ENCODE measurements around the gene TSNAXIP1. TPM values are rescaled to one million over a fixed set of nuclear protein-coding genes. Genes with fewer than 3 reads are reported as not detected.

The TSNAXIP1 gene
- total RNA-seq, 6 donors from 2014 or later: 0.66 to 13.1 (median 4.4) TPM

- H3K27me3 ChIP-seq: no peaks in the 10 kb centered on the region
- WGBS, 2 donors: 20 to 22% methylated on average over 10 to 11 of the region's 11 CpGs
- TF ChIP-seq CTCF (IDR thresholded peaks at IDR 0.05) (peak in 1 of 6 experiments; percentile 2), EP300 (IDR thresholded peaks at IDR 0.05) (no peak)
- no peak for ATAC-seq (ENCODE audit: low FRiP score in 2 of 2)
- H3K36me3 ChIP-seq: no peaks in the 10 kb centered on the region
- H3K4me3 ChIP-seq: peak overlapping the region; percentile 76 to 90 (median 78)
- no peak for DNase-seq
- peak overlapping the region; percentile 98 to 100 (median 99) for H3K27ac ChIP-seq
- H3K4me1 ChIP-seq: peaks cover 42 to 55% (median 46%) of the 10 kb centered on the region in 4 donors
- H3K9me3 ChIP-seq: no peaks in the 10 kb centered on the region
Measured at GRCh38 chr16:67843343-67843765, 36.7 kb downstream of the TSNAXIP1 start.

- H3K27ac ChIP-seq: peak overlapping the region in 2 of 4 donors; percentile 98 to 100
- no peaks in the 10 kb centered on the region for H3K36me3 ChIP-seq
- DNase-seq (no peak), ATAC-seq (ENCODE audit: low FRiP score in 2 of 2) (no peak)
- H3K9me3 ChIP-seq: no peaks in the 10 kb centered on the region
- peak overlapping the region in 1 of 4 donors; percentile 7 for H3K4me3 ChIP-seq
- no peaks in the 10 kb centered on the region for H3K27me3 ChIP-seq
- TF ChIP-seq EP300 (IDR thresholded peaks at IDR 0.05) (no peak), POLR2AphosphoS5 (IDR thresholded peaks at IDR 0.05) (no peak), POLR2A (IDR thresholded peaks at IDR 0.05) (no peak), CTCF (IDR thresholded peaks at IDR 0.05) (no peak)
- 76 to 85% methylated on average over 4 of the region's 4 CpGs for WGBS, 2 donors
- H3K4me1 ChIP-seq: peaks cover 44 to 60% (median 51%) of the 10 kb centered on the region in 4 donors
Measured at GRCh38 chr16:67844497-67844896, 37.8 kb downstream of the TSNAXIP1 start.

GRCh38 chr16:67845291-67846062 is 38.8 kb downstream of the TSNAXIP1 start:
- H3K36me3 ChIP-seq: no peaks in the 10 kb centered on the region
- ATAC-seq (ENCODE audit: low FRiP score in 2 of 2) (no peak), DNase-seq (no peak)
- TF ChIP-seq CTCF (IDR thresholded peaks at IDR 0.05): no peak
- TF ChIP-seq POLR2A (IDR thresholded peaks at IDR 0.05): no peak
- no peak for TF ChIP-seq POLR2AphosphoS5 (IDR thresholded peaks at IDR 0.05)
- no peak for TF ChIP-seq EP300 (IDR thresholded peaks at IDR 0.05)
- no peaks in the 10 kb centered on the region for H3K27me3 ChIP-seq
- 67 to 70% methylated on average over 5 of the region's 5 CpGs for WGBS, 2 donors
- H3K4me3 ChIP-seq: peak overlapping the region in 3 of 4 donors; percentile 73 to 97 (median 97)
- H3K9me3 ChIP-seq: no peaks in the 10 kb centered on the region
- H3K4me1 ChIP-seq: peaks cover 44 to 60% (median 51%) of the 10 kb centered on the region in 4 donors
- peak overlapping the region; percentile 87 to 98 (median 94) for H3K27ac ChIP-seq

GRCh38 chr16:67846063-67846319 is 39.3 kb downstream of the TSNAXIP1 start:
- Histone ChIP-seq H3K27me3 (no peaks in the 10 kb centered on the region), H3K36me3 (no peaks in the 10 kb centered on the region), H3K9me3 (no peaks in the 10 kb centered on the region), H3K4me1 (peaks cover 44 to 60% (median 51%) of the 10 kb centered on the region in 4 donors), H3K27ac (peak overlapping the region; percentile 87 to 98 (median 94)), H3K4me3 (peak overlapping the region; percentile 73 to 98 (median 97))
- no peak for ATAC-seq (ENCODE audit: low FRiP score in 2 of 2)
- 0 to 8% methylated on average over 2 of the region's 2 CpGs for WGBS, 2 donors
- DNase-seq: no peak
- TF ChIP-seq EP300 (IDR thresholded peaks at IDR 0.05) (no peak), CTCF (IDR thresholded peaks at IDR 0.05) (no peak), POLR2A (IDR thresholded peaks at IDR 0.05) (no peak), POLR2AphosphoS5 (IDR thresholded peaks at IDR 0.05) (no peak)

Data from upper lobe of left lung (tissue), 6 donors.